MCF 10A (cell line): ENCODE measurements around the gene GPR146. TPM values are rescaled to one million over a fixed set of nuclear protein-coding genes. Genes with fewer than 3 reads are reported as not detected.

ENCODE experiments used
- BruUV-seq: library from RNA; stranded (reverse); fragments of 400-500 nt; replicated peaks from 2 replicates; lab custom pipeline; 2021; lab: Mats Ljungman, UMichigan
- CTCF ChIA-PET: fragments of 300-600 bp; sonication (Branson Sonifier 250); formaldehyde crosslinking; extraction: SDS; loops from one replicate; lab custom pipeline; 2021; ENCODE audit warnings: antibody characterized with exemption, inconsistent platforms; lab: Yijun Ruan, JAX
- POLR2A ChIA-PET: fragments of 300-600, 350-650 bp; sonication (Branson Sonifier 250); formaldehyde crosslinking; extraction: SDS; loops from one replicate; lab custom pipeline; 2020; ENCODE audit warnings: antibody characterized with exemption, inconsistent platforms; lab: Yijun Ruan, JAX
- DNase-seq: peaks from one replicate; pipeline ENCODE4 v3.0.0-alpha.2; 2018; ENCODE audit not compliant: unreplicated experiment
- H3K27ac Mint-ChIP-seq: one replicate; pipeline ENCODE4 v1.8.0; 2022; ENCODE audit warnings: mild to moderate bottlenecking, low read depth, mixed read lengths; ENCODE audit not compliant: unreplicated experiment
- H3K27me3 Mint-ChIP-seq: one replicate; pipeline ENCODE4 v1.8.0; 2022; ENCODE audit warnings: mixed read lengths; ENCODE audit not compliant: insufficient read depth, unreplicated experiment
- H3K36me3 Mint-ChIP-seq: one replicate; pipeline ENCODE4 v1.8.0; 2022; ENCODE audit warnings: mild to moderate bottlenecking, moderate library complexity, mixed read lengths; ENCODE audit not compliant: insufficient read depth, unreplicated experiment
- H3K4me1 Mint-ChIP-seq: one replicate; pipeline ENCODE4 v1.8.0; 2022; ENCODE audit warnings: mixed read lengths; ENCODE audit not compliant: insufficient read depth, unreplicated experiment
- H3K4me3 Mint-ChIP-seq: one replicate; pipeline ENCODE4 v1.8.0; 2022; ENCODE audit warnings: mild to moderate bottlenecking, moderate library complexity, mixed read lengths; ENCODE audit not compliant: unreplicated experiment
- H3K9me3 Mint-ChIP-seq: one replicate; pipeline ENCODE4 v1.8.0; 2022; ENCODE audit warnings: mixed read lengths; ENCODE audit not compliant: unreplicated experiment
- CTCF ChIP-seq: fragments of 200-600 bp; IDR thresholded peaks from one replicate; pipeline ENCODE4 v1.8.0; 2022; ENCODE audit warnings: antibody characterized with exemption, mild to moderate bottlenecking; ENCODE audit not compliant: unreplicated experiment
- intact Hi-C: fragments of 100-400 bp; cut with micrococcal nuclease; formaldehyde crosslinking; loops from 2 replicates; pipeline ENCODE4 v1.14.1; 2022
- total RNA-seq: library from RNA; stranded (reverse); gene quantifications from 2 replicates; pipeline ENCODE4 v1.2.3, GENCODE V29; 2022

GPR146 gene
- total RNA-seq, 1 experiment from 2014 or later, result not detected

GRCh38 chr7:1021931-1022330 lies 22.4 kb upstream of the GPR146 start:
- no peaks in the 10 kb centered on the region for H3K9me3 Mint-ChIP-seq
- H3K27ac Mint-ChIP-seq, result no peak overlapping the region
- peaks cover 6% of the 10 kb centered on the region for H3K4me1 Mint-ChIP-seq
- DNase-seq, result no peak
- CTCF ChIA-PET, result interaction anchor here (0.6 to 1.6 kb wide), 5 partner anchors 22 to 64 kb away, joined by 3 to 8 read pairs (median 5); partner anchors contain the start of gene GPR146
- H3K27me3 Mint-ChIP-seq, result no peaks in the 10 kb centered on the region
- intact Hi-C loops, result no loop called here
- H3K36me3 Mint-ChIP-seq, result peaks cover 37% of the 10 kb centered on the region
- no peak overlapping the region for H3K4me3 Mint-ChIP-seq
- BruUV-seq, result no TSS peak
- TF ChIP-seq CTCF, result no peak
- POLR2A ChIA-PET, result no interaction called here

GRCh38 chr7:1022356-1022755 lies 22.0 kb upstream of the GPR146 start:
- no peak overlapping the region for H3K4me3 Mint-ChIP-seq
- peaks cover 10% of the 10 kb centered on the region for H3K4me1 Mint-ChIP-seq
- intact Hi-C loops, result no loop called here
- DNase-seq, result no peak
- no TSS peak for BruUV-seq
- POLR2A ChIA-PET, result no interaction called here
- H3K27me3 Mint-ChIP-seq, result no peaks in the 10 kb centered on the region
- H3K9me3 Mint-ChIP-seq, result no peaks in the 10 kb centered on the region
- peaks cover 37% of the 10 kb centered on the region for H3K36me3 Mint-ChIP-seq
- no peak for TF ChIP-seq CTCF
- CTCF ChIA-PET, result interaction anchor here (0.8 to 1.6 kb wide), 4 partner anchors 22 to 135 kb away, joined by 3 to 8 read pairs (median 4); partner anchors contain the start of gene GPR146
- no peak overlapping the region for H3K27ac Mint-ChIP-seq

GRCh38 chr7:1022801-1023465 lies 21.4 kb upstream of the GPR146 start:
- CTCF ChIA-PET, result interaction anchor here (0.8 to 1.6 kb wide), 3 partner anchors 21 to 136 kb away, joined by 3 to 8 read pairs (median 5); partner anchors contain the start of gene GPR146

More at GRCh38 chr7:1022801-1023465, 21.4 kb upstream of the GPR146 start:
- H3K27me3 Mint-ChIP-seq, result no peaks in the 10 kb centered on the region
- POLR2A ChIA-PET, result no interaction called here
- H3K4me3 Mint-ChIP-seq, result no peak overlapping the region
- DNase-seq, result no peak
- H3K4me1 Mint-ChIP-seq, result peaks cover 13% of the 10 kb centered on the region
- intact Hi-C loops, result no loop called here
- H3K36me3 Mint-ChIP-seq, result peaks cover 35% of the 10 kb centered on the region
- BruUV-seq, result no TSS peak
- H3K9me3 Mint-ChIP-seq, result no peaks in the 10 kb centered on the region
- H3K27ac Mint-ChIP-seq, result no peak overlapping the region
- no peak for TF ChIP-seq CTCF
